Right cardiac atrium (tissue), 5 donors: ENCODE measurements around the gene COPS7A. TPM values are rescaled to one million over a fixed set of nuclear protein-coding genes. Genes with fewer than 3 reads are reported as not detected.
A peak's percentile ranks its signal among the peaks of the same experiment; 100 is the strongest.

ENCODE experiments used
- ATAC-seq, 2 donors: fragments of 200-7000 bp; cut with Tn5 transposase; one replicate each; pipeline versions ENCODE4 v1.8.0 to v1.9.1; 2020; ENCODE audit warnings: moderate library complexity in 2 of 2, mild to moderate bottlenecking in 1 of 2
- DNase-seq, 3 donors: peaks; one replicate each; pipeline ENCODE4 v3.0.0-alpha.2; 2020
- H3K27ac ChIP-seq: one replicate; pipeline ENCODE4 v1.5.1; 2013; ENCODE audit warnings: mild to moderate bottlenecking, low read length, control low read depth, moderate library complexity
- H3K27me3 ChIP-seq: one replicate; pipeline ENCODE4 v1.6.1; 2013; ENCODE audit not compliant: control insufficient read depth, insufficient read depth
- H3K4me1 ChIP-seq: one replicate; pipeline ENCODE4 v1.6.1; 2013; ENCODE audit warnings: low read length; ENCODE audit not compliant: control insufficient read depth, insufficient read depth
- H3K4me3 ChIP-seq: one replicate; pipeline ENCODE4 v1.5.1; 2013; ENCODE audit warnings: low read length, control low read depth
- H3K9me3 ChIP-seq: one replicate; pipeline ENCODE4 v1.6.1; 2013; ENCODE audit warnings: low read length; ENCODE audit not compliant: control insufficient read depth
- WGBS: extraction: QIAGEN DNeasy Blood & Tissue Kit; methylation state at CpG from one replicate; pipeline ENCODE4 v1.1.7; 2013; 5-methylcytosine and 5-hydroxymethylcytosine counted together
- intact Hi-C, 4 donors: fragments of 100-400 bp; cut with DNase I; formaldehyde crosslinking; loops; one replicate each; pipeline versions ENCODE4 v1.11.0 to v1.14.0; 2022 to 2023
- polyA plus RNA-seq: library from polyadenylated mRNA; stranded (reverse); fragments of 200-250 nt; gene quantifications from one replicate; pipeline ENCODE4 v1.2.3, GENCODE V29; 2013
- total RNA-seq, 4 donors: library from RNA; stranded (reverse); fragmentation: NEBNext Ultra II Directional; extraction: Animal tissue kit (Norgen Biotek cat#: 25700); gene quantifications; one replicate each; pipeline ENCODE4 v1.2.1, GENCODE V29; 2021
- donor health status: healthy with polysubstance abuse.
- donor health status: DM: no; HTN: yes; CAD: no.
- donor health status: DM: no; HTN: no; CAD: no.
- donor health status: DM: no; HTN: yes; CAD: no; lungs with severe emphysema.
- donor health status: DM: yes; HTN: yes; CAD: no.

Gene COPS7A
- total and polyA plus RNA-seq, 5 donors: 60.3 to 71.8 (median 68.7) TPM

DNA sequence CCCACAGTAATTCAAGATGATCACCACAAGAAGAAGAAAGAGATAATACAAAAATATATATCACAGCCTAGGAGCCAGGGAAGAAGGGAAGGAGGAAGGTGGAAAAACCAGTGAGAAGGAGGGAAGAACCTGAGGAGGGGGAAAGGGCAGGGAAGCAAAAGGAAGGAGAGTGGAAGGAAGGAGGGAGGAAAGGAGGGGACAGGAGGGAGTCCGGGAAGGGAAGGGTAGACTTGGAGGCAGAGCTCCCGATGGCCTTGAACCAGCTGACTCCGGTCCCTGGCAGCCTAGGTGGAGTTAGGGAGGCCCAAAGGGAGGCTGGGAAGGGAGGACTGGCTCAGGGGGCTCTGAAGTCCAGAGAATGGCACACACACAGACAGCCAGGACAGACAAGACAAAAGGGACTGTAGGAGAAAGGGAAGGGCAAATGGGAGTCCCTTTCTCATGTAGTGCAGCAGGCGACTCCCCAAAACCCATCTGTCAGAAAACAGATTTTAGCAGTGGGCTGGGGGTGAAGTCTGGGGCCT lies 30.0 kb upstream of the COPS7A start:
- H3K27me3 ChIP-seq: no peaks in the 10 kb centered on the region
- H3K4me1 ChIP-seq: no peaks in the 10 kb centered on the region
- intact Hi-C loops: loop anchor here in 1 of 4 donors (10.0 kb wide), 1 partner anchor 79 kb away; no protein-coding TSS in a partner anchor
- H3K9me3 ChIP-seq: no peaks in the 10 kb centered on the region
- no peak overlapping the region for H3K27ac ChIP-seq
- no peak overlapping the region for H3K4me3 ChIP-seq
- no peak for DNase-seq
- ATAC-seq: no peak
- WGBS: 67% methylated on average over 4 of the region's 4 CpGs

DNA sequence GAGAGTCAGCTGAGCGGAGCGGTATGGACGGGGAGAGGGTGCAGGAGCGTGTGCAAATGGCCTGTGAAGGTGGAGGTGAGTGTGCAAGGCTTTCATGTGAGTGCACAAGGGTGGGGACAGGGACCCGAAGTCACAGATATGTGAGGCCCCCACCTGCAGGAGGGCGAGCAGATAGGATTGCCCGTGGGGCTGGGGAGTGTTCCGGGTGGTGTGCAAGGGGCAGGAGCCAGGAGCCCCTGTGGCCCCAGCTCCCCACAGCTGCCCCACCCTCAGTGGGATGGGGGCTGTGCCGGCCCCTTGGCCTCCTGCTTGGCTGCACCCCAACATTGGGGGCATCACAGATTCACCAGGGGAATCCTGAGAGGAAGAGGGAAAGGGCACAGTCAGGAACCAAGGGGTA lies 29.1 kb upstream of the COPS7A start:
- Histone ChIP-seq H3K27ac (no peak overlapping the region), H3K4me1 (no peaks in the 10 kb centered on the region), H3K4me3 (no peak overlapping the region), H3K9me3 (no peaks in the 10 kb centered on the region), H3K27me3 (no peaks in the 10 kb centered on the region)
- 81% methylated on average over 9 of the region's 9 CpGs for WGBS
- intact Hi-C loops: loop anchor here in 1 of 4 donors (10.0 kb wide), 1 partner anchor 80 kb away; no protein-coding TSS in a partner anchor
- ATAC-seq (no peak), DNase-seq (no peak)

DNA sequence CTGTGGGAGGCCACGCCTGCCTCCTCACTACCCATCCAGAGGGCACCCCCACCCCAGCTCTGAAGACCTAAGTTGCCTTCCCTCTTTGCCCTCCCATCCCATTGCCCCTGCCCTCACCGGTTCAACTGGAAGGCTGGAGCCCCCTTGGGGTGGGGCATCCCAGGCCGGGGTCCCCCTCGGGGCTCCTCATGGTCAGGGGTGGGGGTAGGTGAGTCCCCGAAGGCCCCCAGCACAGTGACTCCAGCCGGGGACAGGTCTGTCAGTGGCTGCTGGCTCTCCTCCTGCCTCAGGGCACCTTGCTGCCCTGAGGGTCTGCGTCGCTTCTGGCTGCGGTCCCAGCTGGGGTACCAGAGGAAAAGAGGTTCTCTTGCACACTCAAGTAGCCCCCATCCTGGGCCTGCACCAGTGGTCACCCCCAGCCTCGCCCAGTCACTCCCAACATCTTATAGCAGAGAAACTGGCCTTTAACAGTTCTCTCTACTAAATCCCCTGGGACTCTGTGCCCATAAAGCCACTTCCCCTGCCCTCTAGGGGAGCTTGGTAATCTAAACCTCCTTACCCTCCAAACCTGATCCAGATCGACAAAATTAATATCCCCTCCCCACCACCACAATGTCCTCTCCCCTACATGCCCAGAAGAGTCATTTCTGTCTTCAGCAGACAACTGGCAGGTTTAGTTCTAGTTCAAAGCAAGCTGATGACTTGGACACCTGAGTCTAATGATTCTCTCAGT lies 28.4 kb upstream of the COPS7A start:
- ATAC-seq (peak in 1 of 2 donors; percentile 3), DNase-seq (peak in 1 of 3 donors; percentile 51)
- H3K27me3 ChIP-seq: no peaks in the 10 kb centered on the region
- 77% methylated on average over 11 of the region's 11 CpGs for WGBS
- H3K27ac ChIP-seq: no peak overlapping the region
- no peak overlapping the region for H3K4me3 ChIP-seq
- H3K4me1 ChIP-seq: no peaks in the 10 kb centered on the region
- intact Hi-C loops: loop anchor here in 1 of 4 donors (10.0 kb wide), 1 partner anchor 81 kb away; no protein-coding TSS in a partner anchor
- H3K9me3 ChIP-seq: no peaks in the 10 kb centered on the region

DNA sequence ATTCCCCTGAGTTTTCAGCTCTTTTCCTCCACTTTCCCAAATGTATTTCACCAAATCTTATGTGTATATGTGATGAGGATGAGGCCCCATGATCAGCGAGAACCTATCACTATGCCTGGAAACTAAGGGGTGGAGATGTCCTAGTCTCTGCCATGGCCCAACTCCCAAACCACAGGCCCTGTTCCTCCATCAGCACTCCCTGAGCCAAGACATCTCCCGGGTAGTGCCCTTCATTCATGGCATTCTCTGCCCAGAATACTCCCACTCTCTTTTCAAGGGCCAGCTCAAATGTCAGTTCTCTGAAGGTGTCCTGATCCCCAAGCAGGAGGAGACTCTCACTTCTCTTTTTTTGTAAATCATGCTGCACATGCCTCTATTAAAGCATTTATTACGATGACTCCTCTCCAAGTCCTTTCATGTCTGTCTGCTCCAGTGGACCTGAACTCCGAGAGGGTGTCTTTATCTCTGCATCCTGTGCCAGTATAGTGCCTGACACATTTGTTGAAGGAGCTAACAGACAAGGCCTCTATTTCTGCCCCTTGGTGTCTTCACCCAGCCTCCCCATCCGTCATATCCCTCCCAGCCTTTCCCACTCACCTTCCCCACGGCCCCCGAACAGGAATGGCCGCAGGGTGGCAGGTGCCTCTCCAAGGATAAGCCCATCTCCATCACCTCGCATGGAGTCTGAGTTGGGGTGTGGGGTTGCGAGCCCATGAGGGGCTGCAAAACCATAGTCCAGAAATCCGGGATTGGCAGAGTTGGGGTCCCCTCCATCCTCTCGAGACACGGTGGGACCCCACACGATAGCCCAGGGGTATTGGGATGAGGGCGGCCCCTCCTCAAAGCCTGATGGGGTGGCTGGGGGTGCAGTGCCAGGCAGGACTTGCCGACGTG lies 26.9 kb upstream of the COPS7A start:
- Histone ChIP-seq H3K4me3 (no peak overlapping the region), H3K9me3 (no peaks in the 10 kb centered on the region), H3K4me1 (no peaks in the 10 kb centered on the region), H3K27ac (no peak overlapping the region), H3K27me3 (no peaks in the 10 kb centered on the region)
- intact Hi-C loops: loop anchor here in 1 of 4 donors (10.0 kb wide), 1 partner anchor 82 kb away; no protein-coding TSS in a partner anchor
- DNase-seq (no peak), ATAC-seq (no peak)
- 82% methylated on average over 17 of the region's 17 CpGs for WGBS

- Histone ChIP-seq H3K27ac (no peak overlapping the region), H3K27me3 (no peaks in the 10 kb centered on the region), H3K4me3 (no peak overlapping the region), H3K9me3 (no peaks in the 10 kb centered on the region), H3K4me1 (no peaks in the 10 kb centered on the region)
- ATAC-seq (peak in 1 of 2 donors; percentile 42), DNase-seq (no peak)
- intact Hi-C loops: loop anchor here in 1 of 4 donors (10.0 kb wide), 1 partner anchor 83 kb away; no protein-coding TSS in a partner anchor
- 72% methylated on average over 17 of the region's 17 CpGs for WGBS
Observed at GRCh38 chr12:6697584-6698351, 26.1 kb upstream of the COPS7A start.

DNA sequence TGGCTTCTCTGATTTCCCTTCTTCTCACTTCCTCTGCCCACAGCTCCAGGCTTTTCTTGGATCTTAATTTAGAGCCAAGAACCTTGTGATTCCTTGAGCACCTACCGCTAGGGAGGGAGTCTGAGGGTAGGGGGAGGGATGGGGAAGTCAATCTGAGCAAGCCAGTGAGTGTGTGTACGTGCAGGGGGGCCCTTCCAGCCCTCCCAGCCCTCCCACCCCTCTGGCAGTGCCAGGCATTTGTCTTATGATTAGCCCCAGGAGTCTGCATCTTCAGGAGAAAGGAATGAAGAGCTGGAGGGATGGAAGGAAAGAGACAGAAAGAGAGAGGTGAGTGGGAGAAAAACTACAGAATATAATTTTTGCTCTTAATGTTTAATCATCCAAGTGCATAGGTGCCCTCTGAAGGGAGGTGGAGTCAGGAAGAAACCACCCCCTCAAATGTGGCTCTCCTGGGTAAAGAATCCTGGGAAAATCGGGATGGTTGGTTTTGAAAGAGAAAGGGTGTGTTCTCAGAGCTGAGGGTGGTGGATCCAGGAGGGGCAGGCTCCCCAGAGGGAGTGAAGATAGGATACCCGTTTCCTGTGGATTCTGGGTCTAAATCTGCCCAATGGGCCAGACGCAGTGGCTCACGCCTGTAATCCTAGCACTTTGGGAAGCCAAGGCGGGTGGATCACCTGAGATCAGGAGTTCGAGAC lies 25.3 kb upstream of the COPS7A start:
- WGBS: 55% methylated on average over 8 of the region's 8 CpGs
- Histone ChIP-seq H3K9me3 (no peaks in the 10 kb centered on the region), H3K27me3 (no peaks in the 10 kb centered on the region), H3K27ac (no peak overlapping the region), H3K4me1 (no peaks in the 10 kb centered on the region), H3K4me3 (no peak overlapping the region)
- no peak for ATAC-seq
- intact Hi-C loops: loop anchor here in 1 of 4 donors (10.0 kb wide), 1 partner anchor 84 kb away; no protein-coding TSS in a partner anchor
- no peak for DNase-seq

GRCh38 chr12:6699259-6699988 lies 24.4 kb upstream of the COPS7A start:
- H3K9me3 ChIP-seq: no peaks in the 10 kb centered on the region
- intact Hi-C loops: loop anchor here in 1 of 4 donors (10.0 kb wide), 1 partner anchor 85 kb away; no protein-coding TSS in a partner anchor
- DNase-seq (no peak), ATAC-seq (no peak)
- H3K4me1 ChIP-seq: no peaks in the 10 kb centered on the region
- WGBS: 19% methylated on average over 16 of the region's 16 CpGs
- no peak overlapping the region for H3K4me3 ChIP-seq
- no peak overlapping the region for H3K27ac ChIP-seq
- no peaks in the 10 kb centered on the region for H3K27me3 ChIP-seq

DNA sequence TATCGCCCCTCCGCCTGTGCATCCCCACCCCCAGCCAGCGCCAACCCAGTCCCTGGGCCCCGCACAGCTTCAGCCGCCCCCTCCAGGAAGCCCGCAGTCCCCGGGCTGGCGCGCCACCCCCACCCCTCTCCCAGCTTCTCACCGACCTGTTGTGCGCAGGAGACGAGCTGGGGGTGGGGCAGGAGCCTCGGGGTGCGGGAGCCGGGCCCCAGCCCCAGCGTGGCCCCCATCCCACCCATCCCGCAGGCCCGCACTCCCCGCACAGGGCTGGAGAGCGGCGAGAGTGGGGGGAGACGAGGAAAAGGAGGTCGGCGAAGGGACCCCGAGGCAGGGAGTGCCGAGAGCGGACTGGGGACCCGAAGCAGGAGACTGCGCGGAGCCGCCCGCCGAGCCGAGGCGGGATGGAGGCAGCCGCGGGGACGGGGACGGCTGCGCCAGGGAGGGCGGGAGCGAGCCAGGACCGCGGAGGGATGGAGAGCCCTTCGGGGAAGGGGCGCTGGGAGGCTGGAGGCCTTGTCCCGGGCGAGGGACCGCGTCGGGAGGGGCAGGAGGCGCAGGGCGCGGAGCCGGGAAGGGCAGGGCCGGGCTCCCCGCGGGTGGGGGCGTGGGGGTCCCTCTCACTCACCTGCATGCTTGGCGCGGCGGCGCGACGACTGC lies 23.7 kb upstream of the COPS7A start:
- Histone ChIP-seq H3K27me3 (no peaks in the 10 kb centered on the region), H3K4me3 (peak overlapping the region; percentile 59), H3K9me3 (no peaks in the 10 kb centered on the region), H3K4me1 (no peaks in the 10 kb centered on the region), H3K27ac (no peak overlapping the region)
- DNase-seq (peak in 1 of 3 donors; percentile 56), ATAC-seq (peak; percentile 30 to 36)
- WGBS: 1% methylated on average over 65 of the region's 65 CpGs
- intact Hi-C loops: loop anchor here in 1 of 4 donors (10.0 kb wide), 1 partner anchor 85 kb away; no protein-coding TSS in a partner anchor

GRCh38 chr12:6700646-6701051 lies 23.2 kb upstream of the COPS7A start, which contains the start of gene PIANP:
Gene PIANP, minus strand, starts transcription at chr12:6700815. Its CDS starts 2,754 bp downstream, at chr12:6698061.
- peak in 2 of 3 donors; percentile 73 to 77 for DNase-seq
- intact Hi-C loops: no loop called here
- no peak within 1 kb of the TSS for H3K27ac ChIP-seq

More at GRCh38 chr12:6700646-6701051, 23.2 kb upstream of the COPS7A start, which contains the start of gene PIANP:
- peak; percentile 55 to 65 for ATAC-seq
- Histone ChIP-seq H3K9me3 (no peaks in the 10 kb centered on the region), H3K27me3 (no peaks in the 10 kb centered on the region), H3K4me1 (no peaks in the 10 kb centered on the region), H3K4me3 (peak within 1 kb of the TSS; percentile 59)
- WGBS: under 1% methylated on average over 36 of the region's 43 CpGs
